ENCODE measurements around the gene KIAA1958.
"Not testable (repeated sequence)": the region's sequence is repeated elsewhere in the genome, so short reads cannot be mapped to it uniquely, and the experiment has no call there.

KIAA1958 gene

GRCh38 chr9:112507001-112507680 is 20.5 kb downstream of the KIAA1958 start:
- Mint-ChIP-seq H3K4me1 (peaks cover 5% of the 10 kb centered on the region), H3K36me3 (ENCODE audit: low read depth) (peaks cover 18% of the 10 kb centered on the region), H3K9me3 (peaks cover 3% of the 10 kb centered on the region), H3K27me3 (ENCODE audit: low read depth) (no peaks in the 10 kb centered on the region), H3K4me3 (no peak overlapping the region), H3K27ac (peak overlapping the region; percentile 41 to 85 (median 68))
- TF ChIP-seq, protein P1, sequence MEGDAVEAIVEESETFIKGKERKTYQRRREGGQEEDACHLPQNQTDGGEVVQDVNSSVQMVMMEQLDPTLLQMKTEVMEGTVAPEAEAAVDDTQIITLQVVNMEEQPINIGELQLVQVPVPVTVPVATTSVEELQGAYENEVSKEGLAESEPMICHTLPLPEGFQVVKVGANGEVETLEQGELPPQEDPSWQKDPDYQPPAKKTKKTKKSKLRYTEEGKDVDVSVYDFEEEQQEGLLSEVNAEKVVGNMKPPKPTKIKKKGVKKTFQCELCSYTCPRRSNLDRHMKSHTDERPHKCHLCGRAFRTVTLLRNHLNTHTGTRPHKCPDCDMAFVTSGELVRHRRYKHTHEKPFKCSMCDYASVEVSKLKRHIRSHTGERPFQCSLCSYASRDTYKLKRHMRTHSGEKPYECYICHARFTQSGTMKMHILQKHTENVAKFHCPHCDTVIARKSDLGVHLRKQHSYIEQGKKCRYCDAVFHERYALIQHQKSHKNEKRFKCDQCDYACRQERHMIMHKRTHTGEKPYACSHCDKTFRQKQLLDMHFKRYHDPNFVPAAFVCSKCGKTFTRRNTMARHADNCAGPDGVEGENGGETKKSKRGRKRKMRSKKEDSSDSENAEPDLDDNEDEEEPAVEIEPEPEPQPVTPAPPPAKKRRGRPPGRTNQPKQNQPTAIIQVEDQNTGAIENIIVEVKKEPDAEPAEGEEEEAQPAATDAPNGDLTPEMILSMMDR (IDR thresholded peaks at IDR 0.05; ENCODE audit: unreplicated experiment in 3 of 3), result no peak

GRCh38 chr9:112508377-112508776 is 21.8 kb downstream of the KIAA1958 start:
- peaks cover 5% of the 10 kb centered on the region for H3K4me1 Mint-ChIP-seq
- peaks cover 15% of the 10 kb centered on the region for H3K36me3 Mint-ChIP-seq (ENCODE audit: low read depth)
- H3K9me3 Mint-ChIP-seq, result peaks cover 6% of the 10 kb centered on the region
- peak overlapping the region in 1 of 3 experiments; percentile 46 for H3K27ac Mint-ChIP-seq
- TF ChIP-seq, protein P1 (IDR thresholded peaks at IDR 0.05; ENCODE audit: unreplicated experiment in 3 of 3), result no peak
- H3K4me3 Mint-ChIP-seq, result no peak overlapping the region
- H3K27me3 Mint-ChIP-seq (ENCODE audit: low read depth), result no peaks in the 10 kb centered on the region

GRCh38 chr9:112512377-112512776 is 25.8 kb downstream of the KIAA1958 start:
- not testable (repeated sequence) for H3K4me3 Mint-ChIP-seq; H3K4me1 Mint-ChIP-seq; H3K9me3 Mint-ChIP-seq; H3K27me3 Mint-ChIP-seq (ENCODE audit: low read depth); H3K27ac Mint-ChIP-seq
- peaks cover 16% of the 10 kb centered on the region for H3K36me3 Mint-ChIP-seq (ENCODE audit: low read depth)

GRCh38 chr9:112516769-112517168 is 30.1 kb downstream of the KIAA1958 start:
- Mint-ChIP-seq H3K4me1 (peaks cover 17% of the 10 kb centered on the region), H3K4me3 (no peak overlapping the region), H3K9me3 (peaks cover 3% of the 10 kb centered on the region), H3K27ac (no peak overlapping the region), H3K27me3 (ENCODE audit: low read depth) (no peaks in the 10 kb centered on the region), H3K36me3 (ENCODE audit: low read depth) (peaks cover 16% of the 10 kb centered on the region)
- TF ChIP-seq, protein P1 (IDR thresholded peaks at IDR 0.05; ENCODE audit: unreplicated experiment in 3 of 3), result no peak

DNA sequence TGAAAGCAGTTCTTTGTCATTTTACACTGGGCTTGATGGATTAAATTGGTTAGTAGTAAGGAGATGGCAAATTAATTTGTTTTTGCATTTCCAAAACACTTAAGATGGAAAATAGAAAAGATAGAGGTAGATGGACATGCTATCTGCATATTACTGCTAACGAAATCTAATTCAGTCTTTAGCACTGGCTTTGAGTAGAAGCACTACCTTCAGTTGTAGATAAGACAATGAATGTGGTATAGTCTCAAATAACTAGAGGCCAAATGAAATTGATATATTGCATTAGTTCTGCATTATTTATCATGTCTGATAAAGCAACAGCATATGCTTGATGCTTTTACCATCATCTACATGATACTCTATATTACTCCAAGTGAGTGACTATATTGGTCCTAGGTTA is 33.4 kb downstream of the KIAA1958 start:
- H3K4me3 Mint-ChIP-seq, result no peak overlapping the region
- peaks cover 17% of the 10 kb centered on the region for H3K4me1 Mint-ChIP-seq
- TF ChIP-seq, protein P1 (IDR thresholded peaks at IDR 0.05; ENCODE audit: unreplicated experiment in 3 of 3), result no peak
- no peaks in the 10 kb centered on the region for H3K9me3 Mint-ChIP-seq
- peaks cover 13% of the 10 kb centered on the region for H3K36me3 Mint-ChIP-seq (ENCODE audit: low read depth)
- H3K27me3 Mint-ChIP-seq (ENCODE audit: low read depth), result no peaks in the 10 kb centered on the region
- no peak overlapping the region for H3K27ac Mint-ChIP-seq

DNA sequence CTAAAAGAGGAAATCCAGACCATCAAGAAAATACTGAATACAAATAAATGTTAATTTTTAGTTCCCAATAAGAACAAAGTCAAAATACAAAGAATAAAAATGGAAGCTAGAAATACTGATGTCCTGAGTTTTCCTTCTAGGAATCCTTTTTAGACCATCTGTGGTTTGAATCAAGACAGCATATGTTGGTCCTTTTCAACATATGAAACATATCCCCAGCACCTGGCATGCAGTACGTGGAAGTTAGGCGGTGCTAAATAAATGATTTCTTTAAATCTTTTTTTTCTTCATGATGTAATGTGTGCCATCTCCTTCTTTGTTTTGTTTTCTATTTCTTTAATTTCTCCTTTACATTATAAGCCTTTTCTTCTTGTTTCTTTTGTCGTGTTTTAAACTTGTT is 34.0 kb downstream of the KIAA1958 start:
- no peaks in the 10 kb centered on the region for H3K9me3 Mint-ChIP-seq
- peaks cover 17% of the 10 kb centered on the region for H3K4me1 Mint-ChIP-seq

More for the DNA sequence above, 34.0 kb downstream of the KIAA1958 start:
- H3K27ac Mint-ChIP-seq, result peak overlapping the region in 1 of 3 experiments; percentile 1
- no peak overlapping the region for H3K4me3 Mint-ChIP-seq
- TF ChIP-seq, protein P1 (IDR thresholded peaks at IDR 0.05; ENCODE audit: unreplicated experiment in 3 of 3), result no peak
- no peaks in the 10 kb centered on the region for H3K27me3 Mint-ChIP-seq (ENCODE audit: low read depth)
- peaks cover 13% of the 10 kb centered on the region for H3K36me3 Mint-ChIP-seq (ENCODE audit: low read depth)

Data from nephron (organoid).